ENCODE measurements around the gene RAB5IF.

DNA sequence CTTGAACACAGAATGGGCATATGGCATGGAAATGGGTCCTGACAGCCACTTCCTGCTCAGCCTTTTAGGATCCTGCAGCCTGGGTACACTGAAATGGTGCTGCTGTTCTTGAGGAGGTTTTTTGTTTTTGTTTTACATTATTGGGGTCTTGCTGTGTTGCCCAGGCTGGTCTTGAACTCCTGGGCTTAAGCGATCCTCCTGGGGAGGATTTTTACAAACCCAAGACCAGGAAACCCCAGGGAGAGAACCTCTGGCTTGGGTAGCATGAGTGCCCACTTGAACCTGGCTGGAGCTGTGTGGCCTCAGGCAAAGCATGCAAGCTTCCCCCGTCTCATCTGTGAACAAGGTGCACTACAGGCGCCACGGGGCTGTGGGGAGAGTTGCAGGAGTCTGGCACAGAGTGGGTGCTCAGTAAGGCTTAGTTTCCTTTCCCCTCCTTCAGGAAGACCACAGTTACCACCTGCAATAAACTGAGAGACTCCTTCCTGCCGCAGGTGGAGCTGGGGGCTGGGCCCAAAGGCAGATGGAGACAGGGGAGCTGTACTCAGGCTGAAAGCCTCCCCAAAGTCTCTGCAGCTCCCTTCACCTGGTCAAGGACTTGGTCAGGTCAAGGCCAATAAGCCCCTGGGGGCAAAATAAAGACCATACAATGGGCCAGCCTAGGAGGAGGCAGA is 38.6 kb downstream of the RAB5IF start:
- TF ChIP-seq, protein P1, sequence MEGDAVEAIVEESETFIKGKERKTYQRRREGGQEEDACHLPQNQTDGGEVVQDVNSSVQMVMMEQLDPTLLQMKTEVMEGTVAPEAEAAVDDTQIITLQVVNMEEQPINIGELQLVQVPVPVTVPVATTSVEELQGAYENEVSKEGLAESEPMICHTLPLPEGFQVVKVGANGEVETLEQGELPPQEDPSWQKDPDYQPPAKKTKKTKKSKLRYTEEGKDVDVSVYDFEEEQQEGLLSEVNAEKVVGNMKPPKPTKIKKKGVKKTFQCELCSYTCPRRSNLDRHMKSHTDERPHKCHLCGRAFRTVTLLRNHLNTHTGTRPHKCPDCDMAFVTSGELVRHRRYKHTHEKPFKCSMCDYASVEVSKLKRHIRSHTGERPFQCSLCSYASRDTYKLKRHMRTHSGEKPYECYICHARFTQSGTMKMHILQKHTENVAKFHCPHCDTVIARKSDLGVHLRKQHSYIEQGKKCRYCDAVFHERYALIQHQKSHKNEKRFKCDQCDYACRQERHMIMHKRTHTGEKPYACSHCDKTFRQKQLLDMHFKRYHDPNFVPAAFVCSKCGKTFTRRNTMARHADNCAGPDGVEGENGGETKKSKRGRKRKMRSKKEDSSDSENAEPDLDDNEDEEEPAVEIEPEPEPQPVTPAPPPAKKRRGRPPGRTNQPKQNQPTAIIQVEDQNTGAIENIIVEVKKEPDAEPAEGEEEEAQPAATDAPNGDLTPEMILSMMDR (IDR thresholded peaks at IDR 0.05; ENCODE audit: borderline replicate concordance, extremely low read depth, low read length, poor library complexity, severe bottlenecking): no peak
- no peak for TF ChIP-seq EZH2 (IDR thresholded peaks at IDR 0.05; ENCODE audit: borderline replicate concordance, low read depth, low read length, severe bottlenecking)
